ENCODE data around the gene MOB2. TPM values are rescaled to one million over a fixed set of nuclear protein-coding genes. Genes with fewer than 3 reads are reported as not detected.

The MOB2 gene
- total and polyA plus RNA-seq, 4 donors: 31.6 to 45.2 (median 36.4) TPM

DNA sequence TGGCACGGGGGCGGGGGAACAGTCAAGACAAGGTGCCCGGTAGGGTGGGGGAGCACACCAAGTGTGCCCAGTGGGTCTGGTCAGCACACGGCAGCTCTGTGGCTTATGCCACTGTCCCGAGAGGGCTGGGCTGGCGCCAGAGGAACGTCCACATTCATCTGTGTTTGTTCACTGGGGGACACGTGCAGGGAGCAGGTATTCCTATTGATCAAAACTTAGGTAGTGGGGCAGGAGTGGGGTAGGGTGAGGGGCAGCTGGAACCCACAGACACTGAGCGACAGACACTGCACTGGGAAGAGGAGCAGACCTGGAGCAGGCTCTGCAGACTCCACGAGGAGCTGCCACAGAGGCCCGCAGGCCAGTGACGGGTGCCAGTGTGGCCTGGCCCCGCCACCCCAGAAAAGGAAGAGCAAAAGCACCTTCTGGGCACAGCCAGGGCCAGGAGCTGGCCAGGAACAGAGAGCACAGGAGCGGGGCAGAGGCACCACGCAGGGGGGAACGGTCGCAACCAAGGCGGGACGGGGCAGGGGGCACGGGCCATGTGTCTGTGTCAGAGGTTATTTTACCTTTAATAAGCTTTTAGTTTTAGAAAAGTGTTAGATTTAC lies 2.1 kb upstream of the MOB2 start:
- H3K36me3 ChIP-seq (ENCODE audit: control insufficient read depth in 4 of 4, insufficient read depth in 4 of 4, low read length in 4 of 4): peaks cover 0 to 4% (median 0%) of the 10 kb centered on the region in 4 donors
- no peak overlapping the region for H3K4me3 ChIP-seq
- H3K27ac ChIP-seq (ENCODE audit: low read depth in 1 of 2, low read length in 1 of 2): no peak overlapping the region
- 91 to 92% methylated on average over 20 of the region's 20 CpGs for WGBS, 2 donors
- H3K27me3 ChIP-seq (ENCODE audit: control insufficient read depth in 3 of 3, insufficient read depth in 3 of 3, low read length in 2 of 3): no peaks in the 10 kb centered on the region
- TF ChIP-seq, protein P1, sequence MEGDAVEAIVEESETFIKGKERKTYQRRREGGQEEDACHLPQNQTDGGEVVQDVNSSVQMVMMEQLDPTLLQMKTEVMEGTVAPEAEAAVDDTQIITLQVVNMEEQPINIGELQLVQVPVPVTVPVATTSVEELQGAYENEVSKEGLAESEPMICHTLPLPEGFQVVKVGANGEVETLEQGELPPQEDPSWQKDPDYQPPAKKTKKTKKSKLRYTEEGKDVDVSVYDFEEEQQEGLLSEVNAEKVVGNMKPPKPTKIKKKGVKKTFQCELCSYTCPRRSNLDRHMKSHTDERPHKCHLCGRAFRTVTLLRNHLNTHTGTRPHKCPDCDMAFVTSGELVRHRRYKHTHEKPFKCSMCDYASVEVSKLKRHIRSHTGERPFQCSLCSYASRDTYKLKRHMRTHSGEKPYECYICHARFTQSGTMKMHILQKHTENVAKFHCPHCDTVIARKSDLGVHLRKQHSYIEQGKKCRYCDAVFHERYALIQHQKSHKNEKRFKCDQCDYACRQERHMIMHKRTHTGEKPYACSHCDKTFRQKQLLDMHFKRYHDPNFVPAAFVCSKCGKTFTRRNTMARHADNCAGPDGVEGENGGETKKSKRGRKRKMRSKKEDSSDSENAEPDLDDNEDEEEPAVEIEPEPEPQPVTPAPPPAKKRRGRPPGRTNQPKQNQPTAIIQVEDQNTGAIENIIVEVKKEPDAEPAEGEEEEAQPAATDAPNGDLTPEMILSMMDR (IDR thresholded peaks at IDR 0.05; ENCODE audit: control extremely low read depth, extremely low read depth): no peak
- H3K9ac ChIP-seq (ENCODE audit: insufficient read depth in 1 of 2, low read length in 2 of 2): no peak overlapping the region
- DNase-seq (no peak), ATAC-seq (ENCODE audit: insufficient read depth, low FRiP score) (no peak)
- no peaks in the 10 kb centered on the region for H3K9me3 ChIP-seq (ENCODE audit: control insufficient read depth in 4 of 4, insufficient read depth in 3 of 4, low read length in 3 of 4)
- peaks cover 4 to 58% (median 14%) of the 10 kb centered on the region in 5 donors for H3K4me1 ChIP-seq (ENCODE audit: control insufficient read depth in 5 of 5, insufficient read depth in 5 of 5, low read length in 5 of 5)

DNA sequence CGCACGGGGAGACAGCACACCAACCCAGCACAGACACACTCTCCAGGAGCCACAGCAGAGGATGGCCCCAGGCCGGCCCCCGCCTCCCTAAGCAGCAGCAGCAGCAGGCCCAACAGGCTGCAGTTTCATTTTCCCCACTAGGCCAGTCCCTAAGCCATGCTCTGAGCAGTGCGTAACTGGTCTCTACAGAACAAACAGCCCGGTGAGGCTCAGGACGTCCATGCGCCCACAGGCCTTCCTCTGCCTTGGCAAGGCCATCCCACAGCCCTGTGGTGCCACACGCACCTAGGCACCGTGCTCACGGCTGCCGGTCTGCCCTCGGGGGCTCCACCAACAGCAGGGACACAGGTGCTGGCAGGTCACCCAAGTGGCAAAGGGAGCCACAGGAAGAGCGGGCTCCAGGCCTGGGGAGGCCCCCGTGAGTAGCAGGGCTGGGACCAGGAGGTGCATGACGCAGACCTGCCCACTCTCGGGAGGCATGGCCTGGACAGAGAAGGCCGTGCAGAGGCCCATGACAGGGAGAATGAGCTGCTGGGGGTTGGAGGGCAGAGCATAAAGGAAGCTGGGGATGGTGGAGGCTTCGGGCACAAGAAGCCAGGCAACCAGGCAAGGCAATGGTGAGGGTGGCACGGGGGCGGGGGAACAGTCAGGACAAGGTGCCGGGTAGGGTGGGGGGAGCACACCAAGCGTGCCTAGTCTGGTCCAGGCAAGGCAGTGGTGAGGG lies 1.4 kb upstream of the MOB2 start:
- Histone ChIP-seq H3K4me1 (ENCODE audit: control insufficient read depth in 5 of 5, insufficient read depth in 5 of 5, low read length in 5 of 5) (peaks cover 5 to 60% (median 14%) of the 10 kb centered on the region in 5 donors), H3K27ac (ENCODE audit: low read depth in 1 of 2, low read length in 1 of 2) (no peak overlapping the region), H3K9me3 (ENCODE audit: control insufficient read depth in 4 of 4, insufficient read depth in 3 of 4, low read length in 3 of 4) (no peaks in the 10 kb centered on the region), H3K27me3 (ENCODE audit: control insufficient read depth in 3 of 3, insufficient read depth in 3 of 3, low read length in 2 of 3) (no peaks in the 10 kb centered on the region), H3K4me3 (no peak overlapping the region), H3K36me3 (ENCODE audit: control insufficient read depth in 4 of 4, insufficient read depth in 4 of 4, low read length in 4 of 4) (peaks cover 0 to 4% (median 0%) of the 10 kb centered on the region in 4 donors), H3K9ac (ENCODE audit: insufficient read depth in 1 of 2, low read length in 2 of 2) (no peak overlapping the region)
- 85 to 86% methylated on average over 22 to 23 of the region's 23 CpGs for WGBS, 2 donors
- TF ChIP-seq, protein P1 (IDR thresholded peaks at IDR 0.05; ENCODE audit: control extremely low read depth, extremely low read depth): no peak
- ATAC-seq (ENCODE audit: insufficient read depth, low FRiP score): no peak
- peak in 1 of 3 donors; percentile 21 for DNase-seq

GRCh38 chr11:1487091-1487850 lies 692 bp upstream of the MOB2 start:
- Histone ChIP-seq H3K9me3 (ENCODE audit: control insufficient read depth in 4 of 4, insufficient read depth in 3 of 4, low read length in 3 of 4) (no peaks in the 10 kb centered on the region), H3K36me3 (ENCODE audit: control insufficient read depth in 4 of 4, insufficient read depth in 4 of 4, low read length in 4 of 4) (peaks cover 0 to 8% (median 0%) of the 10 kb centered on the region in 4 donors), H3K9ac (ENCODE audit: insufficient read depth in 1 of 2, low read length in 2 of 2) (no peak overlapping the region), H3K27ac (ENCODE audit: low read depth in 1 of 2, low read length in 1 of 2) (no peak overlapping the region), H3K4me3 (no peak overlapping the region), H3K27me3 (ENCODE audit: control insufficient read depth in 3 of 3, insufficient read depth in 3 of 3, low read length in 2 of 3) (no peaks in the 10 kb centered on the region), H3K4me1 (ENCODE audit: control insufficient read depth in 5 of 5, insufficient read depth in 5 of 5, low read length in 5 of 5) (peaks cover 9 to 63% (median 14%) of the 10 kb centered on the region in 5 donors)
- WGBS, 2 donors: 82 to 87% methylated on average over 21 of the region's 21 CpGs
- ATAC-seq (ENCODE audit: insufficient read depth, low FRiP score) (no peak), DNase-seq (peak in 1 of 3 donors; percentile 12)
- TF ChIP-seq, protein P1 (IDR thresholded peaks at IDR 0.05; ENCODE audit: control extremely low read depth, extremely low read depth): no peak
